Smooth muscle cell (in vitro differentiated cells): ENCODE data around the gene SYNC. TPM values are rescaled to one million over a fixed set of nuclear protein-coding genes. Genes with fewer than 3 reads are reported as not detected.

Experiments
- DNase-seq: peaks from one replicate; lab custom pipeline; 2025; ENCODE audit not compliant: unreplicated experiment; lab: John Stamatoyannopoulos, UW
- H2AFZ ChIP-seq: fragments of 200-600 bp; sonication (generic); 2 replicates; pipeline ENCODE4 v1.6.0; 2016; ENCODE audit warnings: antibody characterized with exemption, low read depth, mild to moderate bottlenecking
- H3F3A ChIP-seq: fragments of 200-600 bp; sonication (generic); 2 replicates; pipeline ENCODE4 v1.6.0; 2017; ENCODE audit warnings: antibody characterized with exemption, low read depth
- H3K27ac ChIP-seq: fragments of 200-600 bp; sonication (generic); 2 replicates; pipeline ENCODE4 v1.5.1; 2016; ENCODE audit warnings: low read depth, mild to moderate bottlenecking
- H3K27me3 ChIP-seq: fragments of 200-600 bp; sonication (generic); 2 replicates; pipeline ENCODE4 v1.6.1; 2016; ENCODE audit warnings: low read depth, mild to moderate bottlenecking
- H3K36me3 ChIP-seq: fragments of 200-600 bp; sonication (generic); 2 replicates; pipeline ENCODE4 v1.5.1; 2016; ENCODE audit warnings: low read depth
- H3K4me1 ChIP-seq: fragments of 200-600 bp; sonication (generic); 2 replicates; pipeline ENCODE4 v1.5.1; 2016; ENCODE audit warnings: low read depth
- H3K4me2 ChIP-seq: fragments of 200-600 bp; sonication (generic); 2 replicates; pipeline ENCODE4 v1.6.0; 2016; ENCODE audit warnings: mild to moderate bottlenecking
- H3K4me3 ChIP-seq: fragments of 200-600 bp; sonication (generic); 2 replicates; pipeline ENCODE4 v1.5.1; 2016; ENCODE audit warnings: mild to moderate bottlenecking
- H3K79me2 ChIP-seq: fragments of 200-600 bp; sonication (generic); 2 replicates; pipeline ENCODE4 v1.6.0; 2016; ENCODE audit warnings: low read depth, mild to moderate bottlenecking
- H3K9ac ChIP-seq: fragments of 200-600 bp; sonication (generic); 2 replicates; pipeline ENCODE4 v1.6.0; 2016; ENCODE audit warnings: low read depth
- H3K9me3 ChIP-seq: fragments of 200-600 bp; sonication (generic); replicated peaks from 2 replicates; pipeline ENCODE4 v1.5.1; 2016; ENCODE audit warnings: low read depth
- H4K20me1 ChIP-seq: fragments of 200-600 bp; sonication (generic); 2 replicates; pipeline ENCODE4 v1.6.0; 2016; ENCODE audit warnings: low read depth
- CTCF ChIP-seq: fragments of 200-600 bp; sonication (generic); IDR thresholded peaks from 2 replicates; pipeline ENCODE4 v1.5.1; 2017; ENCODE audit warnings: borderline replicate concordance, mild to moderate bottlenecking, antibody characterized with exemption; ENCODE audit not compliant: insufficient read depth, poor library complexity, severe bottlenecking
- WGBS: methylation state at CpG from one replicate; pipeline ENCODE4 v1.1.7; 2016; ENCODE audit warnings: low lambda C conversion rate; 5-methylcytosine and 5-hydroxymethylcytosine counted together
- polyA plus RNA-seq: library from polyadenylated mRNA; unstranded; fragments of >200 nt; fragmentation: Nextera tagmentation; extraction: Ambion mirVana; gene quantifications from 2 replicates; pipeline ENCODE4 v1.2.1, GENCODE V29; 2016
- total RNA-seq: library from RNA; depleted of rRNA; stranded (reverse); fragments of >200 nt; gene quantifications from 2 replicates; pipeline ENCODE4 v1.2.3, GENCODE V29; 2014

Gene SYNC
- total and polyA plus RNA-seq, 2 experiments from 2014 or later, result 4.6 to 6.2 TPM

- no peaks in the 10 kb centered on the region for H3K27me3 ChIP-seq
- no peak overlapping the region for H3K27ac ChIP-seq
- H3K9ac ChIP-seq, result no peak overlapping the region
- WGBS, result 97% methylated on average over 9 of the region's 9 CpGs
- no peaks in the 10 kb centered on the region for H3K9me3 ChIP-seq
- no peak for TF ChIP-seq CTCF
- H3F3A ChIP-seq, result no peaks in the 10 kb centered on the region
- H3K4me2 ChIP-seq, result no peak overlapping the region
- no peaks in the 10 kb centered on the region for H3K4me1 ChIP-seq
- no peaks in the 10 kb centered on the region for H3K36me3 ChIP-seq
- no peak overlapping the region for H2AFZ ChIP-seq
- no peaks in the 10 kb centered on the region for H4K20me1 ChIP-seq
- no peak overlapping the region for H3K4me3 ChIP-seq
- no peak for DNase-seq
- H3K79me2 ChIP-seq, result no peaks in the 10 kb centered on the region
Measured at GRCh38 chr1:32696041-32696440, 6.5 kb downstream of the SYNC start.

- H3K4me2 ChIP-seq, result no peak overlapping the region
- no peak overlapping the region for H3K4me3 ChIP-seq
- H3K27me3 ChIP-seq, result no peaks in the 10 kb centered on the region
- H3K27ac ChIP-seq, result no peak overlapping the region
- 73% methylated on average over 17 of the region's 17 CpGs for WGBS
- H3K4me1 ChIP-seq, result no peaks in the 10 kb centered on the region
- no peaks in the 10 kb centered on the region for H3K9me3 ChIP-seq
- H3K9ac ChIP-seq, result no peak overlapping the region
- H3K79me2 ChIP-seq, result no peaks in the 10 kb centered on the region
- no peak for TF ChIP-seq CTCF
- no peak overlapping the region for H2AFZ ChIP-seq
- H4K20me1 ChIP-seq, result no peaks in the 10 kb centered on the region
- DNase-seq, result no peak
- H3F3A ChIP-seq, result no peaks in the 10 kb centered on the region
- no peaks in the 10 kb centered on the region for H3K36me3 ChIP-seq
Measured at GRCh38 chr1:32695098-32695904, 7.3 kb downstream of the SYNC start.

- no peak overlapping the region for H3K4me3 ChIP-seq
- H3K27me3 ChIP-seq, result no peaks in the 10 kb centered on the region
- no peak for DNase-seq
- H3K27ac ChIP-seq, result no peak overlapping the region
- no peak for TF ChIP-seq CTCF
- no peak overlapping the region for H2AFZ ChIP-seq
- H3K36me3 ChIP-seq, result no peaks in the 10 kb centered on the region
- no peaks in the 10 kb centered on the region for H3F3A ChIP-seq
- no peak overlapping the region for H3K9ac ChIP-seq
- 97% methylated on average over 6 of the region's 6 CpGs for WGBS
- H3K4me2 ChIP-seq, result no peak overlapping the region
- H3K79me2 ChIP-seq, result no peaks in the 10 kb centered on the region
- H4K20me1 ChIP-seq, result no peaks in the 10 kb centered on the region
- H3K9me3 ChIP-seq, result no peaks in the 10 kb centered on the region
- H3K4me1 ChIP-seq, result no peaks in the 10 kb centered on the region
Measured at GRCh38 chr1:32693455-32694174, 9.0 kb downstream of the SYNC start.

- no peak overlapping the region for H2AFZ ChIP-seq
- no peak overlapping the region for H3K4me2 ChIP-seq
- TF ChIP-seq CTCF, result no peak
- no peaks in the 10 kb centered on the region for H3K79me2 ChIP-seq
- no peaks in the 10 kb centered on the region for H3K4me1 ChIP-seq
- no peak overlapping the region for H3K4me3 ChIP-seq
- no peaks in the 10 kb centered on the region for H3K27me3 ChIP-seq
- peaks cover 28% of the 10 kb centered on the region for H4K20me1 ChIP-seq
- H3K9ac ChIP-seq, result no peak overlapping the region
- DNase-seq, result no peak
- no peaks in the 10 kb centered on the region for H3K36me3 ChIP-seq
- H3F3A ChIP-seq, result peaks cover 16% of the 10 kb centered on the region
- 88% methylated on average over 2 of the region's 2 CpGs for WGBS
- no peaks in the 10 kb centered on the region for H3K9me3 ChIP-seq
- no peak overlapping the region for H3K27ac ChIP-seq
Measured at GRCh38 chr1:32686387-32686786, 16.2 kb downstream of the SYNC start.
